ENCODE data around the gene BOC.

DNA sequence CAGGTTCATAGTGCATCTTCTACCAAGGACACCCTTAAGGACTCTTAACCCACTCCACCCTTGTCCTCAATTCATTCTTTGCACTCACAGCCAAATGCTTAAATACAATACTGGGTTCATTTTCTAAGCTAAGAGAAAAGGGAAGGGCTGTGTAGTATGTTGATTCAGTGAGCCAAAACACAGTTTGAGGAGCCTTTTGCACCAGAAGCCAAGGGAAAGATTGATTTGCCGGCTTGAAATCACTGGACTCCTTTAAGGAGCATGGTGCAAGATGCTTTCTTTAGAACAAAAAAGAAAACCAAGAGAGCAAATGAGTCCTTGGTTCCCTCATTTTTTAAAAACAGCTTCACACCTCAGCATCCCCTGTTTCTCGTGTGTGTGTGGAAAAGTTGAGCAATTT is 47.8 kb downstream of the BOC start:
- TF ChIP-seq, protein P1, sequence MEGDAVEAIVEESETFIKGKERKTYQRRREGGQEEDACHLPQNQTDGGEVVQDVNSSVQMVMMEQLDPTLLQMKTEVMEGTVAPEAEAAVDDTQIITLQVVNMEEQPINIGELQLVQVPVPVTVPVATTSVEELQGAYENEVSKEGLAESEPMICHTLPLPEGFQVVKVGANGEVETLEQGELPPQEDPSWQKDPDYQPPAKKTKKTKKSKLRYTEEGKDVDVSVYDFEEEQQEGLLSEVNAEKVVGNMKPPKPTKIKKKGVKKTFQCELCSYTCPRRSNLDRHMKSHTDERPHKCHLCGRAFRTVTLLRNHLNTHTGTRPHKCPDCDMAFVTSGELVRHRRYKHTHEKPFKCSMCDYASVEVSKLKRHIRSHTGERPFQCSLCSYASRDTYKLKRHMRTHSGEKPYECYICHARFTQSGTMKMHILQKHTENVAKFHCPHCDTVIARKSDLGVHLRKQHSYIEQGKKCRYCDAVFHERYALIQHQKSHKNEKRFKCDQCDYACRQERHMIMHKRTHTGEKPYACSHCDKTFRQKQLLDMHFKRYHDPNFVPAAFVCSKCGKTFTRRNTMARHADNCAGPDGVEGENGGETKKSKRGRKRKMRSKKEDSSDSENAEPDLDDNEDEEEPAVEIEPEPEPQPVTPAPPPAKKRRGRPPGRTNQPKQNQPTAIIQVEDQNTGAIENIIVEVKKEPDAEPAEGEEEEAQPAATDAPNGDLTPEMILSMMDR (IDR thresholded peaks at IDR 0.05; ENCODE audit: extremely low read depth in 1 of 2, insufficient read depth in 1 of 2, low read depth in 1 of 2, low read length in 2 of 2), result no peak
- TF ChIP-seq POLR2AphosphoS5 (IDR thresholded peaks at IDR 0.05; ENCODE audit: insufficient read depth, low read depth, low read length) (no peak), POLR2A (IDR thresholded peaks at IDR 0.05; ENCODE audit: low read depth, low read length) (no peak), EZH2 (IDR thresholded peaks at IDR 0.05; ENCODE audit: borderline replicate concordance, low read depth, low read length, severe bottlenecking) (no peak)
- TF ChIP-seq, protein P2, sequence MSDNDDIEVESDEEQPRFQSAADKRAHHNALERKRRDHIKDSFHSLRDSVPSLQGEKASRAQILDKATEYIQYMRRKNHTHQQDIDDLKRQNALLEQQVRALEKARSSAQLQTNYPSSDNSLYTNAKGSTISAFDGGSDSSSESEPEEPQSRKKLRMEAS (IDR thresholded peaks at IDR 0.05; ENCODE audit: insufficient read depth, insufficient read length), result no peak

Measured in endothelial cell of umbilical vein (primary cell).